Trophoblast cell (in vitro differentiated cells and primary cell): ENCODE data around the gene CALCR.

Experiments
- DNase-seq, 2 donors: peaks; one replicate each; pipeline ENCODE4 v3.0.0-alpha.2; 2016
- H2AFZ ChIP-seq: 2 replicates; pipeline ENCODE4 v1.6.1; 2013; ENCODE audit warnings: low read length, moderate library complexity, mild to moderate bottlenecking; ENCODE audit not compliant: insufficient read depth, poor library complexity
- H2AK5ac ChIP-seq: 2 replicates; pipeline ENCODE4 v1.6.1; 2013; ENCODE audit warnings: mild to moderate bottlenecking, low read length
- H2BK120ac ChIP-seq: 2 replicates; pipeline ENCODE4 v1.6.1; 2013; ENCODE audit warnings: low read length, mild to moderate bottlenecking, moderate library complexity; ENCODE audit not compliant: insufficient read depth, poor library complexity
- H2BK12ac ChIP-seq: 2 replicates; pipeline ENCODE4 v1.6.1; 2013; ENCODE audit warnings: mild to moderate bottlenecking, low read length, moderate library complexity
- H2BK5ac ChIP-seq: 2 replicates; pipeline ENCODE4 v1.6.1; 2013; ENCODE audit warnings: low read length, low read depth, moderate library complexity, mild to moderate bottlenecking; ENCODE audit not compliant: poor library complexity
- H3K14ac ChIP-seq: 2 replicates; pipeline ENCODE4 v1.6.1; 2013; ENCODE audit warnings: mild to moderate bottlenecking, low read length
- H3K18ac ChIP-seq: 2 replicates; pipeline ENCODE4 v1.6.1; 2013; ENCODE audit warnings: mild to moderate bottlenecking, low read length
- H3K23ac ChIP-seq: 2 replicates; pipeline ENCODE4 v1.6.1; 2013; ENCODE audit warnings: low read length
- H3K27ac ChIP-seq: 2 replicates; pipeline ENCODE4 v1.5.1; 2013; ENCODE audit warnings: low read depth, mild to moderate bottlenecking, inconsistent platforms, low read length, moderate library complexity
- H3K27me3 ChIP-seq: 2 replicates; pipeline ENCODE4 v1.6.1; 2013; ENCODE audit warnings: inconsistent platforms, mild to moderate bottlenecking, low read length, moderate library complexity; ENCODE audit not compliant: insufficient read depth
- H3K36me3 ChIP-seq, 2 experiments: 1 replicate in 1 of 2; 2 replicates in 1 of 2; pipeline ENCODE4 v1.6.1; 2013; ENCODE audit warnings: low read length in 2 of 2, mild to moderate bottlenecking in 2 of 2, moderate library complexity in 1 of 2; ENCODE audit not compliant: insufficient read depth in 2 of 2, control insufficient read depth in 1 of 2
- H3K4ac ChIP-seq: 2 replicates; pipeline ENCODE4 v1.6.1; 2013; ENCODE audit warnings: low read depth, mild to moderate bottlenecking, low read length, moderate library complexity
- H3K4me1 ChIP-seq, 2 experiments: 1 replicate in 1 of 2; 2 replicates in 1 of 2; pipeline ENCODE4 v1.6.1; 2013; ENCODE audit warnings: low read length in 2 of 2, mild to moderate bottlenecking in 2 of 2, moderate library complexity in 1 of 2; ENCODE audit not compliant: insufficient read depth in 2 of 2, control insufficient read depth in 1 of 2
- H3K4me2 ChIP-seq: 2 replicates; pipeline ENCODE4 v1.6.1; 2013; ENCODE audit warnings: inconsistent platforms, mild to moderate bottlenecking, low read length, moderate library complexity
- H3K4me3 ChIP-seq: 2 replicates; pipeline ENCODE4 v1.5.1; 2013; ENCODE audit warnings: mild to moderate bottlenecking, low read depth, low read length, inconsistent platforms
- H3K79me1 ChIP-seq: one replicate; pipeline ENCODE4 v1.6.1; 2013; ENCODE audit warnings: low read length
- H3K79me2 ChIP-seq: 2 replicates; pipeline ENCODE4 v1.6.1; 2013; ENCODE audit warnings: low read length, mild to moderate bottlenecking; ENCODE audit not compliant: control insufficient read depth, insufficient read depth, poor library complexity
- H3K9ac ChIP-seq: 2 replicates; pipeline ENCODE4 v1.6.1; 2013; ENCODE audit warnings: mild to moderate bottlenecking, low read length
- H3K9me3 ChIP-seq: 2 replicates; pipeline ENCODE4 v1.6.1; 2013; ENCODE audit warnings: low read depth, mild to moderate bottlenecking, control low read depth, inconsistent platforms, low read length; ENCODE audit not compliant: insufficient read depth
- H4K12ac ChIP-seq: 2 replicates; pipeline ENCODE4 v1.6.1; 2013; ENCODE audit warnings: low read depth, mild to moderate bottlenecking, low read length, moderate library complexity
- H4K8ac ChIP-seq: 2 replicates; pipeline ENCODE4 v1.6.1; 2013; ENCODE audit warnings: low read depth, mild to moderate bottlenecking, low read length, moderate library complexity
- H4K91ac ChIP-seq: one replicate; pipeline ENCODE4 v1.6.1; 2013; ENCODE audit warnings: low read depth, mild to moderate bottlenecking, low read length, moderate library complexity
- WGBS: extraction: QIAGEN DNeasy Blood & Tissue Kit; methylation state at CpG from one replicate; pipeline ENCODE4 v1.1.7; 2013; ENCODE audit warnings: missing lambda C conversion rate; ENCODE audit not compliant: insufficient read length, insufficient coverage; ENCODE audit errors: extremely low coverage; 5-methylcytosine and 5-hydroxymethylcytosine counted together

CALCR gene

DNA sequence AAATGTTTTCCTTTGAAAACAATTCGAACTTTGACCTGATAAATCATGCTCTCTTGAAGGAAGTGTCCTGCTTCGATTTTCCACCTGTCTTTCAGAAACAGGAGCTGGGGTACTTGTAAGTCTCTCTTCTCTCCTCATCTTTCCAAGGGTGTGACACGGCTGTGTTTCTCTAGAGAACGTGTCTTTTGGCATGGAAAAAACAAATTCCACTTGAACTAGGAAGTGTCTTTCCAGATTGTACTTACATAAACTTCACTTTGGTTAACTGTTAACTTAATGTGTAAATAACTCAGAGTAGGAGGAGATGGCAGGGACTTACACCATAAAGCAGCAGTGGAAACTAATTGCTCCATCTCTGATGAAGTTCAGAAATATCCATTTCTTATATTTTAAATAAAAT is 4.2 kb upstream of the CALCR start:
- Histone ChIP-seq H2BK12ac (no peak overlapping the region), H3K4me3 (no peak overlapping the region), H3K4ac (no peak overlapping the region), H2AK5ac (no peak overlapping the region), H3K79me2 (no peaks in the 10 kb centered on the region), H2AFZ (no peak overlapping the region), H3K14ac (no peak overlapping the region), H4K12ac (no peak overlapping the region), H2BK5ac (no peak overlapping the region), H3K18ac (no peak overlapping the region), H4K91ac (no peak overlapping the region), H3K79me1 (peaks cover 2% of the 10 kb centered on the region), H3K36me3 (no peaks in the 10 kb centered on the region), H3K27ac (no peak overlapping the region), H3K27me3 (peaks cover 5% of the 10 kb centered on the region), H4K8ac (no peak overlapping the region), H3K9me3 (peaks cover 2% of the 10 kb centered on the region), H3K9ac (no peak overlapping the region), H2BK120ac (no peak overlapping the region), H3K4me1 (peaks cover 14 to 15% of the 10 kb centered on the region in 2 experiments), H3K23ac (no peak overlapping the region), H3K4me2 (no peak overlapping the region)
- WGBS, result no CpG with 5 or more reads among the region's 4 CpGs
- no peak for DNase-seq

DNA sequence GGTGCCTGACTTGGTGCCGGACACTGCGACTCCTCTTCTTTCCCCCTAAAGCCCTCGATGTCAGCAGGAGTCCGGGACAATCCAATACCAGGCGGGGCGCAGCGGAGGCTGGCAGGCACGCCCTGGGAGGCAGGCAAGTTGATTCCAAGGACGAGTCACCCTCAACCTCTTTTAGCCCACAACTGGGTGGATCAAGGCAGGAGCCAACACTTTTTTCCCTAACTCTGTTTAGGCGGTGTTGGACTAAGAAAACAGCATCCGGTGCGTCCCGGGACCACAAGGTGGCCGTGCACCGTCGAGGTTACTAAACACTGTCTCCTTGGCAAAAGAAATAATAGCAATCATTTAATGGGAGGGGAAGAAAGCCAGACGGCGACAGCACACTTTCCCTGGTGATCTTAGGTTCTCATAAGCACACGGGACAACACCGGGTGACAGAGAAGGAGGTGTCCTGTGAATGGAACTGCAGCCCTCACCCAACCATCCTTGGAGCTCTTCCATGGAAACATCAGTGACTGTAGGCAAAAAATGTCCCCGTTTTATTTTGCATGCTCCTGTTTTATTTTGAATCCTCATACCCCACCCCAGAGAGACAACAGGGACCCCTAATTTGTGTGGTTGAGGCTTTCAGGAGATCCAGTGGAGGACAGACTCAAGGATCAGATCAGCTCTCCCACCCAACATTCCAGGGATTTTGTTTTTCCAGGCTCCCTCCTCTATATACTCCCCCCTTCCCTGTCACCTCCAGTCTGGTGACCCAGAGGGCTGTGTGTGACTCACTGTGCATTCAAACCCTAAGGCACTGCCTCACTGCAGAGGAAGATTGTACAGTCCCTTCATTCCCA is 1.3 kb upstream of the CALCR start:
- Histone ChIP-seq H3K14ac (peak overlapping the region; percentile 38), H3K9ac (no peak overlapping the region), H2BK120ac (peak overlapping the region; percentile 59), H3K4me2 (peak overlapping the region; percentile 78), H3K23ac (no peak overlapping the region), H4K12ac (no peak overlapping the region), H3K27me3 (peaks cover 5% of the 10 kb centered on the region), H3K27ac (no peak overlapping the region), H2AFZ (peak overlapping the region; percentile 32), H3K36me3 (no peaks in the 10 kb centered on the region), H4K91ac (peak overlapping the region; percentile 25), H3K18ac (peak overlapping the region; percentile 70), H3K9me3 (no peaks in the 10 kb centered on the region), H3K79me2 (no peaks in the 10 kb centered on the region), H2AK5ac (no peak overlapping the region), H3K4me1 (peaks cover 14 to 15% of the 10 kb centered on the region in 2 experiments), H3K4me3 (peak overlapping the region; percentile 16), H2BK5ac (no peak overlapping the region), H2BK12ac (peak overlapping the region; percentile 51), H4K8ac (peak overlapping the region; percentile 26), H3K4ac (no peak overlapping the region), H3K79me1 (peaks cover 2% of the 10 kb centered on the region)
- no CpG with 5 or more reads among the region's 21 CpGs for WGBS
- DNase-seq, result peak; percentile 31 to 63

DNA sequence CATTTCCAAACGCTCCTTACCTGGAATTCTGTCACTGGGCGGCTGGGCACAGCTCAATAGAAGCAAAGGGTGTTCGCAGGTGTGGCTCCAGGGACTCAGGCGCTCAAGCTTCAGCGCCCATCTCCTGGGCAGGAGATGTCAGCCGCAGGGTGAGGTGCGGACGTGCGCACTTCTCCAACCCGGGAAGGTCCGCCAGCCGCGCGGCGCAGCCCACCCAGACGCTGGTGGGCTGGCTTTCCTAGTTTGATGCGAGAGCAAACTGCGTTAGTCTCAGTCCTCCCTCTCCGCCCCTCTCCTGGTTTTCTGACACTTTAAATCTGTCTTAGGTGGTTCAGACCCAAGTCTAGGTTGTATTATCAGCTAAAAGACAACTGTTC is 267 bp downstream of the CALCR start:
- H2BK5ac ChIP-seq, result no peak overlapping the region
- no peak overlapping the region for H2AFZ ChIP-seq
- peaks cover 5% of the 10 kb centered on the region for H3K27me3 ChIP-seq

DNA sequence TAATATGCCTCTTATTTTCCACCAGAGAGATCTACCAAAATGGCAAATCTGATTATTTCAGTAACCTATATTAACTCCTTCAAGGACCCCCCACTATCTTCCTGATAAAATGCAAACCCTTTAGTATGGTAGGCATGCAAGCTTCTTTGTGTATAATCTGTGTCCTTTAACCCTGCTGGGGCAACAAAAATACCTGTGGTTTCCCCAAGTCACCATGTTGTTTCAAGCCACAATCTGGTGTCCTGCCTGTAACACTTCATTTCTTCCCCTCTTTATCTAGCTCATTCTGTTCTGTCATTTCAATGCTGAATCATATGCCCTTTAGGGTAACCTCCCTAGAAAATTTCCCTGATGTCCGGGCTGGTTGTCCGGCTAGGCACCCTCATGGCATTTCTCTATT is 5.3 kb downstream of the CALCR start:
- no peak overlapping the region for H2BK5ac ChIP-seq
- no peaks in the 10 kb centered on the region for H3K79me1 ChIP-seq
- H2AFZ ChIP-seq, result no peak overlapping the region
- H2BK12ac ChIP-seq, result no peak overlapping the region
- H3K4me1 ChIP-seq, result peaks cover 2% of the 10 kb centered on the region in 2 experiments
- H4K8ac ChIP-seq, result no peak overlapping the region
- H3K23ac ChIP-seq, result no peak overlapping the region
- no peak overlapping the region for H3K9ac ChIP-seq
- no peak overlapping the region for H4K12ac ChIP-seq
- H3K27me3 ChIP-seq, result peaks cover 3% of the 10 kb centered on the region
- H3K27ac ChIP-seq, result no peak overlapping the region
- no peak overlapping the region for H3K14ac ChIP-seq
- no peaks in the 10 kb centered on the region for H3K79me2 ChIP-seq
- no peak overlapping the region for H4K91ac ChIP-seq
- no peaks in the 10 kb centered on the region for H3K9me3 ChIP-seq
- no peak overlapping the region for H3K4ac ChIP-seq
- H3K18ac ChIP-seq, result no peak overlapping the region
- WGBS, result no CpG with 5 or more reads among the region's 2 CpGs
- no peak overlapping the region for H3K4me3 ChIP-seq
- no peak overlapping the region for H2BK120ac ChIP-seq
- no peak for DNase-seq
- no peak overlapping the region for H3K4me2 ChIP-seq
- no peak overlapping the region for H2AK5ac ChIP-seq
- H3K36me3 ChIP-seq, result no peaks in the 10 kb centered on the region

More for the DNA sequence above, 267 bp downstream of the CALCR start:
- Histone ChIP-seq H3K4me1 (peaks cover 14 to 15% of the 10 kb centered on the region in 2 experiments), H4K8ac (no peak overlapping the region), H3K14ac (no peak overlapping the region), H2BK120ac (no peak overlapping the region), H4K91ac (no peak overlapping the region), H3K36me3 (no peaks in the 10 kb centered on the region), H2BK12ac (no peak overlapping the region), H4K12ac (no peak overlapping the region), H3K4me2 (peak overlapping the region; percentile 78), H3K9ac (no peak overlapping the region), H3K27ac (no peak overlapping the region), H3K79me1 (peaks cover 2% of the 10 kb centered on the region), H3K18ac (no peak overlapping the region), H3K23ac (no peak overlapping the region), H3K4ac (no peak overlapping the region), H3K79me2 (no peaks in the 10 kb centered on the region), H2AK5ac (no peak overlapping the region), H3K9me3 (no peaks in the 10 kb centered on the region), H3K4me3 (peak overlapping the region; percentile 72)
- no CpG with 5 or more reads among the region's 19 CpGs for WGBS
- DNase-seq, result no peak
